IMR-90 (cell line): ENCODE measurements around the gene MANSC1. TPM values are rescaled to one million over a fixed set of nuclear protein-coding genes. Genes with fewer than 3 reads are reported as not detected.
"Not testable (repeated sequence)": the region's sequence is repeated elsewhere in the genome, so short reads cannot be mapped to it uniquely, and the experiment has no call there.

Experiments used
- ATAC-seq: fragments of 200-7000 bp; cut with Tn5 transposase; 2 replicates; pipeline ENCODE4 v1.9.1; 2020; ENCODE audit warnings: low read depth, mild to moderate bottlenecking, moderate library complexity
- BruUV-seq: library from RNA; stranded (reverse); fragments of 400-500 nt; replicated peaks from 2 replicates; lab custom pipeline; 2021; lab: Mats Ljungman, UMichigan
- CTCF ChIA-PET: fragments of 300-600 bp; formaldehyde crosslinking; extraction: SDS; loops from one replicate; lab custom pipeline; 2021; ENCODE audit warnings: antibody characterized with exemption; lab: Yijun Ruan, JAX
- POLR2A ChIA-PET: fragments of 300-600 bp; sonication (Branson Sonifier 250); formaldehyde crosslinking; loops from one replicate; lab custom pipeline; 2022; ENCODE audit warnings: antibody characterized with exemption; ENCODE audit not compliant: unreplicated experiment; lab: Charles Lee
- DNase-seq: peaks from one replicate; pipeline ENCODE4 v3.0.0; 2013
- H2AFZ ChIP-seq: replicated peaks from 2 replicates; pipeline ENCODE3; 2013; ENCODE audit warnings: low read length, mild to moderate bottlenecking; ENCODE audit not compliant: poor library complexity
- H2AK5ac ChIP-seq: 2 replicates; pipeline ENCODE4 v1.6.1; 2013; ENCODE audit warnings: low read depth, low read length, inconsistent platforms
- H2AK9ac ChIP-seq: replicated peaks from 2 replicates; pipeline ENCODE3; 2013; ENCODE audit warnings: mild to moderate bottlenecking, low read depth, low read length, moderate library complexity; ENCODE audit not compliant: poor library complexity
- H2BK120ac ChIP-seq: 2 replicates; pipeline ENCODE4 v1.6.1; 2013; ENCODE audit warnings: low read depth, low read length, inconsistent platforms
- H2BK15ac ChIP-seq: 3 replicates; pipeline ENCODE4 v1.6.1; 2013; ENCODE audit warnings: low read depth, low read length, inconsistent platforms
- H2BK20ac ChIP-seq: 2 replicates; pipeline ENCODE4 v1.6.1; 2013; ENCODE audit warnings: low read depth, mild to moderate bottlenecking, inconsistent platforms, low read length, moderate library complexity
- H2BK5ac ChIP-seq: 2 replicates; pipeline ENCODE4 v1.6.1; 2013; ENCODE audit warnings: mild to moderate bottlenecking, low read depth, low read length, inconsistent platforms; ENCODE audit not compliant: poor library complexity, severe bottlenecking
- H3K14ac ChIP-seq: replicated peaks from 2 replicates; pipeline ENCODE4 v1.6.1; 2013; ENCODE audit warnings: low read depth, low read length, inconsistent platforms
- H3K18ac ChIP-seq: 2 replicates; pipeline ENCODE4 v1.6.1; 2013; ENCODE audit warnings: low read depth, low read length, control low read depth
- H3K23ac ChIP-seq: 2 replicates; pipeline ENCODE4 v1.6.1; 2013; ENCODE audit warnings: low read depth, low read length, inconsistent platforms
- H3K27ac ChIP-seq: 2 replicates; pipeline ENCODE4 v1.5.1; 2013; ENCODE audit warnings: mild to moderate bottlenecking, control low read depth, low read length; ENCODE audit not compliant: insufficient read depth
- H3K27me3 ChIP-seq: 2 replicates; pipeline ENCODE4 v1.6.1; 2013; ENCODE audit warnings: low read length; ENCODE audit not compliant: control insufficient read depth, insufficient read depth
- H3K36me3 ChIP-seq: 2 replicates; pipeline ENCODE4 v1.6.1; 2013; ENCODE audit warnings: low read length, mixed read lengths; ENCODE audit not compliant: control insufficient read depth, insufficient read depth
- H3K4ac ChIP-seq: 2 replicates; pipeline ENCODE4 v1.6.1; 2013; ENCODE audit warnings: low read depth, low read length, inconsistent platforms
- H3K4me1 ChIP-seq: 2 replicates; pipeline ENCODE4 v1.6.1; 2013; ENCODE audit warnings: low read length, mixed read lengths; ENCODE audit not compliant: control insufficient read depth, insufficient read depth
- H3K4me2 ChIP-seq: 2 replicates; pipeline ENCODE4 v1.6.1; 2013; ENCODE audit warnings: low read depth, mild to moderate bottlenecking, control low read depth, low read length, moderate library complexity
- H3K4me3 ChIP-seq: 2 replicates; pipeline ENCODE4 v1.5.1; 2013; ENCODE audit warnings: low read depth, mild to moderate bottlenecking, control low read depth, low read length, moderate library complexity; ENCODE audit not compliant: insufficient read depth
- H3K56ac ChIP-seq: 2 replicates; pipeline ENCODE4 v1.6.1; 2013; ENCODE audit warnings: low read length, inconsistent platforms; ENCODE audit not compliant: insufficient read depth; ENCODE audit errors: extremely low read depth
- H3K79me1 ChIP-seq, 2 experiments: 2 replicates each; pipeline ENCODE4 v1.6.1; 2013; ENCODE audit warnings: low read length in 2 of 2, inconsistent platforms in 1 of 2, low read depth in 1 of 2
- H3K9ac ChIP-seq: 2 replicates; pipeline ENCODE4 v1.6.1; 2013; ENCODE audit warnings: low read depth, low read length, control low read depth
- H3K9me1 ChIP-seq: 2 replicates; pipeline ENCODE4 v1.6.1; 2013; ENCODE audit warnings: low read length, inconsistent platforms; ENCODE audit not compliant: insufficient read depth
- H3K9me3 ChIP-seq: 2 replicates; pipeline ENCODE4 v1.6.1; 2013; ENCODE audit warnings: low read length; ENCODE audit not compliant: control insufficient read depth, insufficient read depth
- H4K20me1 ChIP-seq: 2 replicates; pipeline ENCODE4 v1.6.1; 2013; ENCODE audit warnings: low read length, inconsistent platforms; ENCODE audit not compliant: insufficient read depth
- H4K5ac ChIP-seq: 2 replicates; pipeline ENCODE4 v1.6.1; 2013; ENCODE audit warnings: mild to moderate bottlenecking, low read depth, low read length, control low read depth
- H4K8ac ChIP-seq, 2 experiments: 2 replicates each; pipeline ENCODE4 v1.6.1; 2013; ENCODE audit warnings: low read depth in 2 of 2, low read length in 2 of 2, control low read depth in 1 of 2, inconsistent platforms in 1 of 2
- H4K91ac ChIP-seq: 2 replicates; pipeline ENCODE4 v1.6.1; 2013; ENCODE audit warnings: low read depth, low read length, inconsistent platforms; ENCODE audit not compliant: insufficient read depth
- MAFK ChIP-seq: IDR thresholded peaks from 2 replicates; pipeline ENCODE4 v1.6.1; 2012; ENCODE audit warnings: low read depth, low read length, improper control_type of control experiment
- MAZ ChIP-seq: IDR thresholded peaks from 2 replicates; pipeline ENCODE4 v1.6.1; 2012; ENCODE audit warnings: low read depth, mild to moderate bottlenecking, low read length, improper control_type of control experiment, moderate library complexity, borderline replicate concordance
- RAD21 ChIP-seq: IDR thresholded peaks from 2 replicates; pipeline ENCODE4 v1.6.1; 2012; ENCODE audit warnings: low read length, improper control_type of control experiment
- RCOR1 ChIP-seq: IDR thresholded peaks from 2 replicates; pipeline ENCODE4 v1.6.1; 2012; ENCODE audit warnings: mild to moderate bottlenecking, low read length, improper control_type of control experiment; ENCODE audit not compliant: insufficient replicate concordance
- USF2 ChIP-seq: fragments of 150-350 bp; IDR thresholded peaks from 2 replicates; pipeline ENCODE4 v1.6.1; 2017; ENCODE audit warnings: mild to moderate bottlenecking, antibody characterized with exemption, low read length, low read depth
- WGBS, 2 experiments: methylation state at CpG; one replicate each; pipeline versions ENCODE4 v1.1.5 to v1.1.7; 2013; ENCODE audit warnings: missing lambda C conversion rate in 2 of 2; ENCODE audit not compliant: insufficient read length in 1 of 2; ENCODE audit errors: extremely low coverage in 2 of 2; 5-methylcytosine and 5-hydroxymethylcytosine counted together
- dilution Hi-C: fragments of 300-500 bp; cut with HindIII; formaldehyde crosslinking; loops from one replicate; pipeline ENCODE4 v1.14.3; 2018; ENCODE audit warnings: low sequenced_read_pairs; ENCODE audit not compliant: unreplicated experiment
- in situ Hi-C: fragments of 300-500 bp; cut with MboI; formaldehyde crosslinking; loops from 3 replicates; pipeline ENCODE4 v1.14.3; 2019; ENCODE audit warnings: low sequenced_read_pairs, inconsistent platforms, mixed read lengths
- intact Hi-C: fragments of 100-400 bp; cut with micrococcal nuclease; formaldehyde crosslinking; loops from 2 replicates; pipeline ENCODE4 v1.10.0; 2022
- polyA plus RNA-seq, 3 experiments: library from polyadenylated mRNA; depleted of rRNA; stranded (reverse); fragments of >200 nt; gene quantifications; 2 replicates each; pipeline ENCODE4 v1.2.3, GENCODE V29; 2012; ENCODE audit warnings: low replicate concordance in 1 of 3
- total RNA-seq: library from RNA; depleted of rRNA; stranded (reverse); fragments of >200 nt; gene quantifications from 2 replicates; pipeline ENCODE4 v1.2.3, GENCODE V29; 2012

Gene MANSC1
- total and polyA plus RNA-seq, 2 of the 4 experiments (the other 2 are of a cell fraction): 1.1 to 2.2 TPM

- Histone ChIP-seq H4K20me1 (no peaks in the 10 kb centered on the region), H3K4me2 (no peak overlapping the region), H3K14ac (no peak overlapping the region), H3K36me3 (no peaks in the 10 kb centered on the region), H4K5ac (no peak overlapping the region), H4K8ac (no peak overlapping the region), H2BK120ac (no peak overlapping the region), H2AK5ac (no peak overlapping the region), H3K4me3 (no peak overlapping the region), H2AFZ (no peak overlapping the region), H2BK5ac (no peak overlapping the region), H3K4ac (no peak overlapping the region), H3K9me1 (peaks cover 3% of the 10 kb centered on the region; the same call in 1 of the 2 replicates), H3K4me1 (no peaks in the 10 kb centered on the region; the same call in 1 of the 2 replicates), H2BK20ac (no peak overlapping the region), H3K27me3 (no peaks in the 10 kb centered on the region), H2AK9ac (no peak overlapping the region), H3K9me3 (no peaks in the 10 kb centered on the region), H3K79me1 (peaks cover 10% of the 10 kb centered on the region in 2 experiments; a peak in 3 of 4 replicates), H3K23ac (no peak overlapping the region), H4K91ac (no peak overlapping the region), H3K9ac (no peak overlapping the region), H2BK15ac (no peak overlapping the region), H3K56ac (no peak overlapping the region), H3K27ac (no peak overlapping the region), H3K18ac (no peak overlapping the region)
- dilution Hi-C loops (no loop called here), intact Hi-C loops (no loop called here), in situ Hi-C loops (no loop called here)
- ChIA-PET CTCF (no interaction called here), POLR2A (no interaction called here)
- no peak for TF ChIP-seq RCOR1
- no peak for TF ChIP-seq MAFK
- no peak for TF ChIP-seq RAD21
- no peak for TF ChIP-seq USF2
- no peak for TF ChIP-seq MAZ
- no peak for ATAC-seq
- no peak for DNase-seq
- BruUV-seq: no TSS peak
- WGBS, 2 experiments: no CpG with 5 or more reads among the region's 1 CpG
Observed at GRCh38 chr12:12353276-12353675, 3.2 kb upstream of the MANSC1 start.

- H3K23ac ChIP-seq, H2BK15ac ChIP-seq, DNase-seq, H3K9me3 ChIP-seq, H3K56ac ChIP-seq, H3K4ac ChIP-seq, H2BK20ac ChIP-seq, H2AK9ac ChIP-seq, H2AK5ac ChIP-seq, BruUV-seq, ATAC-seq, H3K18ac ChIP-seq, H3K4me1 ChIP-seq, H3K4me2 ChIP-seq, H4K20me1 ChIP-seq, H3K9ac ChIP-seq, H4K8ac ChIP-seq, H2BK120ac ChIP-seq, intact Hi-C loops, POLR2A ChIA-PET, H3K79me1 ChIP-seq, in situ Hi-C loops, H3K27ac ChIP-seq, H4K5ac ChIP-seq, H2BK5ac ChIP-seq, H3K4me3 ChIP-seq, H3K14ac ChIP-seq, H2AFZ ChIP-seq, H3K36me3 ChIP-seq, H3K27me3 ChIP-seq, H3K9me1 ChIP-seq, H4K91ac ChIP-seq, dilution Hi-C loops: not testable (repeated sequence)
- 100% methylated on average over 4 of the region's 19 CpGs; no CpG with 5 or more reads in 1 of the 2 experiments for WGBS, 2 experiments
- CTCF ChIA-PET: interaction anchor here (0.6 kb wide), 1 partner anchor 680 kb away, joined by 3 read pairs; no protein-coding TSS in a partner anchor
Observed at GRCh38 chr12:12351468-12352185, 1.6 kb upstream of the MANSC1 start.
